IMR-90 (cell line): ENCODE measurements around the gene MYH6. TPM values are rescaled to one million over a fixed set of nuclear protein-coding genes. Genes with fewer than 3 reads are reported as not detected.

Source experiments
- ATAC-seq: fragments of 200-7000 bp; cut with Tn5 transposase; 2 replicates; pipeline ENCODE4 v1.9.1; 2020; ENCODE audit warnings: low read depth, mild to moderate bottlenecking, moderate library complexity
- BruUV-seq: library from RNA; stranded (reverse); fragments of 400-500 nt; replicated peaks from 2 replicates; lab custom pipeline; 2021; lab: Mats Ljungman, UMichigan
- CTCF ChIA-PET: fragments of 300-600 bp; formaldehyde crosslinking; extraction: SDS; loops from one replicate; lab custom pipeline; 2021; ENCODE audit warnings: antibody characterized with exemption; lab: Yijun Ruan, JAX
- POLR2A ChIA-PET: fragments of 300-600 bp; sonication (Branson Sonifier 250); formaldehyde crosslinking; loops from one replicate; lab custom pipeline; 2022; ENCODE audit warnings: antibody characterized with exemption; ENCODE audit not compliant: unreplicated experiment; lab: Charles Lee
- DNase-seq: peaks from one replicate; pipeline ENCODE4 v3.0.0; 2013
- H2AFZ ChIP-seq: replicated peaks from 2 replicates; pipeline ENCODE3; 2013; ENCODE audit warnings: low read length, mild to moderate bottlenecking; ENCODE audit not compliant: poor library complexity
- H2AK5ac ChIP-seq: 2 replicates; pipeline ENCODE4 v1.6.1; 2013; ENCODE audit warnings: low read depth, low read length, inconsistent platforms
- H2AK9ac ChIP-seq: replicated peaks from 2 replicates; pipeline ENCODE3; 2013; ENCODE audit warnings: mild to moderate bottlenecking, low read depth, low read length, moderate library complexity; ENCODE audit not compliant: poor library complexity
- H2BK120ac ChIP-seq: 2 replicates; pipeline ENCODE4 v1.6.1; 2013; ENCODE audit warnings: low read depth, low read length, inconsistent platforms
- H2BK15ac ChIP-seq: 3 replicates; pipeline ENCODE4 v1.6.1; 2013; ENCODE audit warnings: low read depth, low read length, inconsistent platforms
- H2BK20ac ChIP-seq: 2 replicates; pipeline ENCODE4 v1.6.1; 2013; ENCODE audit warnings: low read depth, mild to moderate bottlenecking, inconsistent platforms, low read length, moderate library complexity
- H2BK5ac ChIP-seq: 2 replicates; pipeline ENCODE4 v1.6.1; 2013; ENCODE audit warnings: mild to moderate bottlenecking, low read depth, low read length, inconsistent platforms; ENCODE audit not compliant: poor library complexity, severe bottlenecking
- H3K14ac ChIP-seq: replicated peaks from 2 replicates; pipeline ENCODE4 v1.6.1; 2013; ENCODE audit warnings: low read depth, low read length, inconsistent platforms
- H3K18ac ChIP-seq: 2 replicates; pipeline ENCODE4 v1.6.1; 2013; ENCODE audit warnings: low read depth, low read length, control low read depth
- H3K23ac ChIP-seq: 2 replicates; pipeline ENCODE4 v1.6.1; 2013; ENCODE audit warnings: low read depth, low read length, inconsistent platforms
- H3K27ac ChIP-seq: 2 replicates; pipeline ENCODE4 v1.5.1; 2013; ENCODE audit warnings: mild to moderate bottlenecking, control low read depth, low read length; ENCODE audit not compliant: insufficient read depth
- H3K27me3 ChIP-seq: 2 replicates; pipeline ENCODE4 v1.6.1; 2013; ENCODE audit warnings: low read length; ENCODE audit not compliant: control insufficient read depth, insufficient read depth
- H3K36me3 ChIP-seq: 2 replicates; pipeline ENCODE4 v1.6.1; 2013; ENCODE audit warnings: low read length, mixed read lengths; ENCODE audit not compliant: control insufficient read depth, insufficient read depth
- H3K4ac ChIP-seq: 2 replicates; pipeline ENCODE4 v1.6.1; 2013; ENCODE audit warnings: low read depth, low read length, inconsistent platforms
- H3K4me1 ChIP-seq: 2 replicates; pipeline ENCODE4 v1.6.1; 2013; ENCODE audit warnings: low read length, mixed read lengths; ENCODE audit not compliant: control insufficient read depth, insufficient read depth
- H3K4me2 ChIP-seq: 2 replicates; pipeline ENCODE4 v1.6.1; 2013; ENCODE audit warnings: low read depth, mild to moderate bottlenecking, control low read depth, low read length, moderate library complexity
- H3K4me3 ChIP-seq: 2 replicates; pipeline ENCODE4 v1.5.1; 2013; ENCODE audit warnings: low read depth, mild to moderate bottlenecking, control low read depth, low read length, moderate library complexity; ENCODE audit not compliant: insufficient read depth
- H3K56ac ChIP-seq: 2 replicates; pipeline ENCODE4 v1.6.1; 2013; ENCODE audit warnings: low read length, inconsistent platforms; ENCODE audit not compliant: insufficient read depth; ENCODE audit errors: extremely low read depth
- H3K79me1 ChIP-seq, 2 experiments: 2 replicates each; pipeline ENCODE4 v1.6.1; 2013; ENCODE audit warnings: low read length in 2 of 2, inconsistent platforms in 1 of 2, low read depth in 1 of 2
- H3K9ac ChIP-seq: 2 replicates; pipeline ENCODE4 v1.6.1; 2013; ENCODE audit warnings: low read depth, low read length, control low read depth
- H3K9me1 ChIP-seq: 2 replicates; pipeline ENCODE4 v1.6.1; 2013; ENCODE audit warnings: low read length, inconsistent platforms; ENCODE audit not compliant: insufficient read depth
- H3K9me3 ChIP-seq: 2 replicates; pipeline ENCODE4 v1.6.1; 2013; ENCODE audit warnings: low read length; ENCODE audit not compliant: control insufficient read depth, insufficient read depth
- H4K20me1 ChIP-seq: 2 replicates; pipeline ENCODE4 v1.6.1; 2013; ENCODE audit warnings: low read length, inconsistent platforms; ENCODE audit not compliant: insufficient read depth
- H4K5ac ChIP-seq: 2 replicates; pipeline ENCODE4 v1.6.1; 2013; ENCODE audit warnings: mild to moderate bottlenecking, low read depth, low read length, control low read depth
- H4K8ac ChIP-seq, 2 experiments: 2 replicates each; pipeline ENCODE4 v1.6.1; 2013; ENCODE audit warnings: low read depth in 2 of 2, low read length in 2 of 2, control low read depth in 1 of 2, inconsistent platforms in 1 of 2
- H4K91ac ChIP-seq: 2 replicates; pipeline ENCODE4 v1.6.1; 2013; ENCODE audit warnings: low read depth, low read length, inconsistent platforms; ENCODE audit not compliant: insufficient read depth
- BHLHE40 ChIP-seq: fragments of 150-350 bp; IDR thresholded peaks from 2 replicates; pipeline ENCODE4 v1.6.1; 2016; ENCODE audit warnings: mild to moderate bottlenecking, low read depth, low read length
- CEBPB ChIP-seq: IDR thresholded peaks from 2 replicates; pipeline ENCODE4 v1.6.1; 2012; ENCODE audit warnings: low read depth, low read length, improper control_type of control experiment
- CHD1 ChIP-seq: IDR thresholded peaks from 2 replicates; pipeline ENCODE4 v1.6.1; 2012; ENCODE audit warnings: low read depth, low read length, improper control_type of control experiment
- ELK1 ChIP-seq: fragments of 150-350 bp; IDR thresholded peaks from 2 replicates; pipeline ENCODE4 v1.6.1; 2016; ENCODE audit warnings: low read depth, mild to moderate bottlenecking, low read length, moderate library complexity, borderline replicate concordance
- FOS ChIP-seq: fragments of 150-350 bp; IDR thresholded peaks from 2 replicates; pipeline ENCODE4 v1.6.1; 2016; ENCODE audit warnings: low read depth, low read length
- MAFK ChIP-seq: IDR thresholded peaks from 2 replicates; pipeline ENCODE4 v1.6.1; 2012; ENCODE audit warnings: low read depth, low read length, improper control_type of control experiment
- MAZ ChIP-seq: IDR thresholded peaks from 2 replicates; pipeline ENCODE4 v1.6.1; 2012; ENCODE audit warnings: low read depth, mild to moderate bottlenecking, low read length, improper control_type of control experiment, moderate library complexity, borderline replicate concordance
- MXI1 ChIP-seq: IDR thresholded peaks from 2 replicates; pipeline ENCODE4 v1.6.1; 2012; ENCODE audit warnings: low read depth, mild to moderate bottlenecking, low read length, moderate library complexity, borderline replicate concordance
- NFE2L2 ChIP-seq: fragments of 150-350 bp; IDR thresholded peaks from 2 replicates; pipeline ENCODE4 v1.6.1; 2016; ENCODE audit warnings: low read depth, mild to moderate bottlenecking, low read length
- POLR2A ChIP-seq: IDR thresholded peaks from 2 replicates; pipeline ENCODE4 v1.6.1; 2012; ENCODE audit warnings: mild to moderate bottlenecking, low read depth, low read length
- RAD21 ChIP-seq: IDR thresholded peaks from 2 replicates; pipeline ENCODE4 v1.6.1; 2012; ENCODE audit warnings: low read length, improper control_type of control experiment
- RCOR1 ChIP-seq: IDR thresholded peaks from 2 replicates; pipeline ENCODE4 v1.6.1; 2012; ENCODE audit warnings: mild to moderate bottlenecking, low read length, improper control_type of control experiment; ENCODE audit not compliant: insufficient replicate concordance
- RFX5 ChIP-seq: IDR thresholded peaks from 2 replicates; pipeline ENCODE4 v1.8.0; 2012; ENCODE audit warnings: low read depth, mild to moderate bottlenecking, low read length, moderate library complexity
- SMC3 ChIP-seq: fragments of 150-350 bp; IDR thresholded peaks from 2 replicates; pipeline ENCODE4 v1.6.1; 2016; ENCODE audit warnings: low read depth, mild to moderate bottlenecking, antibody characterized with exemption, low read length, moderate library complexity
- USF2 ChIP-seq: fragments of 150-350 bp; IDR thresholded peaks from 2 replicates; pipeline ENCODE4 v1.6.1; 2017; ENCODE audit warnings: mild to moderate bottlenecking, antibody characterized with exemption, low read length, low read depth
- WGBS, 2 experiments: methylation state at CpG; one replicate each; pipeline versions ENCODE4 v1.1.5 to v1.1.7; 2013; ENCODE audit warnings: missing lambda C conversion rate in 2 of 2; ENCODE audit not compliant: insufficient read length in 1 of 2; ENCODE audit errors: extremely low coverage in 2 of 2; 5-methylcytosine and 5-hydroxymethylcytosine counted together
- dilution Hi-C: fragments of 300-500 bp; cut with HindIII; formaldehyde crosslinking; loops from one replicate; pipeline ENCODE4 v1.14.3; 2018; ENCODE audit warnings: low sequenced_read_pairs; ENCODE audit not compliant: unreplicated experiment
- in situ Hi-C: fragments of 300-500 bp; cut with MboI; formaldehyde crosslinking; loops from 3 replicates; pipeline ENCODE4 v1.14.3; 2019; ENCODE audit warnings: low sequenced_read_pairs, inconsistent platforms, mixed read lengths
- intact Hi-C: fragments of 100-400 bp; cut with micrococcal nuclease; formaldehyde crosslinking; loops from 2 replicates; pipeline ENCODE4 v1.10.0; 2022
- polyA plus RNA-seq, 3 experiments: library from polyadenylated mRNA; depleted of rRNA; stranded (reverse); fragments of >200 nt; gene quantifications; 2 replicates each; pipeline ENCODE4 v1.2.3, GENCODE V29; 2012; ENCODE audit warnings: low replicate concordance in 1 of 3
- total RNA-seq: library from RNA; depleted of rRNA; stranded (reverse); fragments of >200 nt; gene quantifications from 2 replicates; pipeline ENCODE4 v1.2.3, GENCODE V29; 2012

MYH6 gene
- total and polyA plus RNA-seq, 2 of the 4 experiments (the other 2 are of a cell fraction) = not detected

- intact Hi-C loops = loop anchor here (1.0 to 2.0 kb wide), 2 partner anchors 51 to 115 kb away; no protein-coding TSS in a partner anchor
- Histone ChIP-seq H3K56ac (no peak overlapping the region), H2AK9ac (peak overlapping the region; percentile 82), H3K4ac (no peak overlapping the region), H3K79me1 (no peaks in the 10 kb centered on the region), H3K27ac (no peak overlapping the region), H2BK15ac (no peak overlapping the region), H4K91ac (no peak overlapping the region), H3K9me1 (no peaks in the 10 kb centered on the region), H3K9ac (no peak overlapping the region), H3K4me1 (no peaks in the 10 kb centered on the region), H4K8ac (no peak overlapping the region), H3K23ac (no peak overlapping the region), H3K9me3 (no peaks in the 10 kb centered on the region), H2BK120ac (no peak overlapping the region), H3K27me3 (peaks cover 39% of the 10 kb centered on the region; the same call in 1 of the 2 replicates), H2BK20ac (no peak overlapping the region), H3K18ac (no peak overlapping the region), H3K4me2 (no peak overlapping the region), H4K5ac (no peak overlapping the region), H4K20me1 (no peaks in the 10 kb centered on the region), H3K4me3 (no peak overlapping the region), H3K36me3 (no peaks in the 10 kb centered on the region), H3K14ac (no peak overlapping the region), H2BK5ac (no peak overlapping the region), H2AK5ac (no peak overlapping the region), H2AFZ (no peak overlapping the region)
- BruUV-seq = no TSS peak
- dilution Hi-C loops = no loop called here
- ATAC-seq (peak; percentile 85), DNase-seq (peak; percentile 17)
- in situ Hi-C loops = loop anchor here (10.0 kb wide), 1 partner anchor 55 kb away; the partner anchor contains the start of gene PABPN1
- POLR2A ChIA-PET = interaction anchor here (0.6 to 1.6 kb wide), 3 partner anchors 50 to 297 kb away, joined by 3 to 5 read pairs (median 4); no protein-coding TSS in a partner anchor
- CTCF ChIA-PET = interaction anchor here (0.6 to 1.7 kb wide), 12 partner anchors 10 to 182 kb away, joined by 3 to 12 read pairs (median 4); partner anchors contain the start of gene PABPN1
- WGBS, 2 experiments = 0% methylated on average over 1 of the region's 12 CpGs; no CpG with 5 or more reads in 1 of the 2 experiments
- no peak for TF ChIP-seq BHLHE40
- peak; percentile 53; the same call in 1 of the 2 replicates for TF ChIP-seq MAZ
- no peak for TF ChIP-seq MAFK
- TF ChIP-seq RCOR1 = no peak
- no peak for TF ChIP-seq NFE2L2
- TF ChIP-seq CHD1 = no peak
- no peak for TF ChIP-seq ELK1
- TF ChIP-seq FOS = no peak
- no peak for TF ChIP-seq POLR2A
- TF ChIP-seq USF2 = no peak
- TF ChIP-seq SMC3 = peak; percentile 89
- TF ChIP-seq RAD21 = peak; percentile 91
- no peak for TF ChIP-seq CEBPB
- no peak for TF ChIP-seq MXI1
- TF ChIP-seq RFX5 = no peak
These were observed 28.5 kb downstream of the MYH6 start for GRCh38 chr14:23379366-23380196.
